PC-3 (cell line): ENCODE results near the gene NAV2. TPM values are rescaled to one million over a fixed set of nuclear protein-coding genes. Genes with fewer than 3 reads are reported as not detected.

ENCODE experiments used
- ATAC-seq: fragments of 200-7000 bp; cut with Tn5 transposase; 2 replicates; pipeline ENCODE4 v1.9.1; 2020; ENCODE audit warnings: mild to moderate bottlenecking, moderate library complexity
- BruUV-seq: library from RNA; stranded (reverse); fragments of 400-500 nt; replicated peaks from 2 replicates; lab custom pipeline; 2021; lab: Mats Ljungman, UMichigan
- CTCF ChIA-PET: fragments of 300-600 bp; sonication (Branson Sonifier 250); formaldehyde crosslinking; loops from one replicate; lab custom pipeline; 2022; ENCODE audit warnings: antibody characterized with exemption; lab: Charles Lee
- POLR2A ChIA-PET: fragments of 300-600 bp; sonication (Branson Sonifier 250); formaldehyde crosslinking; loops from one replicate; lab custom pipeline; 2022; ENCODE audit warnings: antibody characterized with exemption; ENCODE audit not compliant: unreplicated experiment; lab: Charles Lee
- DNase-seq: peaks from one replicate; pipeline ENCODE4 v3.0.0-alpha.2; 2015
- H2AFZ ChIP-seq: fragments of 300-600 bp; sonication (generic); 2 replicates; pipeline ENCODE4 v1.6.0; 2016; ENCODE audit warnings: antibody characterized with exemption, low read length
- H3F3A ChIP-seq: fragments of 300-600 bp; sonication (generic); one replicate; pipeline ENCODE4 v1.6.0; 2017; ENCODE audit warnings: antibody characterized with exemption, low read length, control low read depth, mild to moderate bottlenecking; ENCODE audit not compliant: unreplicated experiment
- H3K27ac ChIP-seq: fragments of 300-600 bp; sonication (generic); 2 replicates; pipeline ENCODE4 v1.5.1; 2016; ENCODE audit warnings: mild to moderate bottlenecking, low read length
- H3K27me3 ChIP-seq: fragments of 300-600 bp; sonication (generic); 2 replicates; pipeline ENCODE4 v1.6.1; 2016; ENCODE audit warnings: low read length, mixed read lengths
- H3K36me3 ChIP-seq: fragments of 300-600 bp; sonication (generic); 2 replicates; pipeline ENCODE4 v1.6.1; 2016; ENCODE audit warnings: low read depth, mixed run types, low read length, mixed read lengths
- H3K4me1 ChIP-seq: fragments of 300-600 bp; sonication (generic); 2 replicates; pipeline ENCODE4 v1.5.1; 2016; ENCODE audit warnings: low read length; ENCODE audit not compliant: insufficient read depth
- H3K4me2 ChIP-seq: fragments of 300-600 bp; sonication (generic); 2 replicates; pipeline ENCODE4 v1.6.0; 2016; ENCODE audit warnings: low read length
- H3K4me3 ChIP-seq: fragments of 300-600 bp; sonication (generic); 2 replicates; pipeline ENCODE4 v1.5.1; 2016; ENCODE audit warnings: mild to moderate bottlenecking, low read length, mixed read lengths
- H3K79me2 ChIP-seq: fragments of 300-600 bp; sonication (generic); 2 replicates; pipeline ENCODE4 v1.6.1; 2017; ENCODE audit warnings: low read length, mixed read lengths
- H3K9ac ChIP-seq: fragments of 300-600 bp; sonication (generic); 2 replicates; pipeline ENCODE4 v1.6.0; 2016; ENCODE audit warnings: mild to moderate bottlenecking, low read length
- H3K9me2 ChIP-seq: fragments of 300-600 bp; sonication (generic); replicated peaks from 2 replicates; pipeline ENCODE4 v1.6.1; 2016; ENCODE audit warnings: mixed run types, low read length, mixed read lengths
- H3K9me3 ChIP-seq: fragments of 300-600 bp; sonication (generic); 2 replicates; pipeline ENCODE4 v1.6.1; 2016; ENCODE audit warnings: low read length, mixed read lengths
- H4K20me1 ChIP-seq: fragments of 300-600 bp; sonication (generic); 2 replicates; pipeline ENCODE4 v1.6.1; 2016; ENCODE audit warnings: low read length, mixed read lengths
- CTCF ChIP-seq: fragments of 300-600 bp; sonication (generic); conservative IDR thresholded peaks from 2 replicates; pipeline ENCODE4 v1.5.1; 2017; ENCODE audit warnings: antibody characterized with exemption, low read depth, mild to moderate bottlenecking, low read length
- EZH2 ChIP-seq: fragments of 300-600 bp; sonication (generic); IDR thresholded peaks from one replicate; pipeline ENCODE4 v1.6.1; 2017; ENCODE audit warnings: antibody characterized with exemption, mild to moderate bottlenecking, low read length; ENCODE audit not compliant: unreplicated experiment
- EZH2phosphoT487 ChIP-seq: fragments of 300-600 bp; sonication (generic); IDR thresholded peaks from 2 replicates; pipeline ENCODE4 v1.6.1; 2018; ENCODE audit warnings: mild to moderate bottlenecking, antibody characterized with exemption, low read length, borderline replicate concordance
- intact Hi-C: fragments of 100-400 bp; cut with micrococcal nuclease; formaldehyde crosslinking; loops from 2 replicates; pipeline ENCODE4 v1.9.0; 2023
- total RNA-seq: library from RNA; depleted of rRNA; stranded (reverse); fragments of >200 nt; gene quantifications from 2 replicates; pipeline ENCODE4 v1.2.3, GENCODE V29; 2014

NAV2 gene
- total RNA-seq, 1 experiment from 2014 or later = 10.4 TPM

DNA sequence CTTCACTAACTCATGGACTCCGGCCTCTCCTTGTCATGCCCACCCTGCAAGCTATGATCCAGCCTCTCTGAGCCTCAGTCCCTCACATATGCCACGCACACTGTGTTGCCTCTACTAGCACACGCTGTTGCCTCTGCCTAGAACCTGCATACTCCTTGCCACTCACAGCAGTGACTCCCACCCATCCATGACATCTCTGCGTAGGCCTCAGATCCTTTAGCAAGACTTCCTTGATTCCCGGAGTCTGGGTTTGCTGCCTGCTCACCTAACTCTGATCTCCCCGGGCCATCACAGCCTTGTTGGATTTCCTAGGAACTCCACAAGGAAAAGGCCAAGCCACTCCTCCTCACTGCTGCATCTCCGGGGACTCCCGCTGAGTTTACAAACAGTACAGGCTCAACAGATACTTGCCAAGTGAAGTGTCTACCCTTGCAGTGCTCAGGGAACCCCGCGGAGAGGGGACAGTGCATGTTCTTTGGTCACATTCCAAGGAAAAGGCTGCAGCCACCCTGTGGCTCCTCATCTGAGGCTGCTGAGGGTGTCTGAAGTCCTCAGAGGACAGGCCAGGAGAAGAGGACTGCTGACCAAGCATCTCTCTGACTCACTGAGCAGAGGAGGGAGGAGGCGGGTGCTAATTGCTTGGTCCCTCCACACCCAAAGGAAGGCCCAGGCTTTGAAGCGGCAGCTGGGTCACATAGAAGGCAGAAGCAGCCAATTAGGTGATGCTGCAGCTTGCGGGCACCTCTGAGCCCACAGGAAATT lies 42.4 kb upstream of the NAV2 start:
- Histone ChIP-seq H3K4me1 (peaks cover 19% of the 10 kb centered on the region), H3K4me3 (no peak overlapping the region), H3K4me2 (no peak overlapping the region), H3K9me2 (no peaks in the 10 kb centered on the region), H4K20me1 (no peaks in the 10 kb centered on the region), H3K9me3 (no peaks in the 10 kb centered on the region), H2AFZ (no peak overlapping the region), H3K27me3 (no peaks in the 10 kb centered on the region), H3K27ac (no peak overlapping the region), H3K36me3 (no peaks in the 10 kb centered on the region), H3F3A (no peaks in the 10 kb centered on the region), H3K79me2 (no peaks in the 10 kb centered on the region), H3K9ac (no peak overlapping the region)
- POLR2A ChIA-PET = no interaction called here
- ATAC-seq (no peak), DNase-seq (no peak)
- TF ChIP-seq CTCF (no peak), EZH2 (no peak), EZH2phosphoT487 (no peak)
- intact Hi-C loops = no loop called here
- no TSS peak for BruUV-seq
- CTCF ChIA-PET = no interaction called here

DNA sequence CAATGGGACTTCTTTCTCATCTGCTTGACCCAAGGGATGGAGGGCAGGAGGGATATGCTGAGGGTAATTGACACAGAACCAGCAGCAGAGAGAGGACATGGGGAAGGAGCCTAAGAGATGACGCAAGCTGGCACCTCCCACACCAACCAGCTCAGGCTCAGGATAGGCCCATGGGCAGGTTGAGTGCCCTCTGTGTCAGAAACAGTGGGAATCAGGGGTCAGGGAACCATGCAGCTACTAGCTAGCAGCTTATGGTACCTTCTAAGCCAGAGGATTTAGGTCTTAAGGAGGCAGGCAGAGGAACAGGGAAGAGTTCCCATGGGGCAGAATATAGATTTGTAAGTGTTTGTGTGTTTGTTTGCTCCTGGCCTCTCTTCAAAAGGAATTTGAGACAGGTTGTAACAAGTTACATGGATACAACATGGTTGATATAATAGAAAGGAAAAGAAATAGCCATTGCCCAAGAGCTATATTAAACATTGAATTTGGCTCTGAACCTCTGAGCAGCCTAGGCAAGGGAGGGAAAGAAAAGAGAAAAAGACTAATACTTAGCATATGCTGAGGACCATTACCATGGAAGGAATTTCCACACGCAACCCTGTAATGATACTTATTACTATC lies 39.9 kb upstream of the NAV2 start:
- no peaks in the 10 kb centered on the region for H3K9me2 ChIP-seq
- no peak overlapping the region for H3K9ac ChIP-seq
- TF ChIP-seq EZH2phosphoT487 = no peak
- TF ChIP-seq CTCF = no peak
- no peak for TF ChIP-seq EZH2
- no peaks in the 10 kb centered on the region for H3K36me3 ChIP-seq
- H4K20me1 ChIP-seq = no peaks in the 10 kb centered on the region
- DNase-seq = no peak
- H3K4me2 ChIP-seq = no peak overlapping the region
- ATAC-seq = no peak
- H3F3A ChIP-seq = no peaks in the 10 kb centered on the region
- POLR2A ChIA-PET = no interaction called here
- H2AFZ ChIP-seq = no peak overlapping the region
- BruUV-seq = no TSS peak
- no peak overlapping the region for H3K27ac ChIP-seq
- CTCF ChIA-PET = no interaction called here
- peaks cover 19% of the 10 kb centered on the region for H3K4me1 ChIP-seq
- no peaks in the 10 kb centered on the region for H3K27me3 ChIP-seq
- H3K79me2 ChIP-seq = no peaks in the 10 kb centered on the region
- H3K4me3 ChIP-seq = no peak overlapping the region
- intact Hi-C loops = no loop called here
- H3K9me3 ChIP-seq = no peaks in the 10 kb centered on the region
